Activated B cell treated with CpG ODN at 0.5 μM for 24 hours (primary cell): Measurements from ENCODE around the gene SIAE. TPM values are rescaled to one million over a fixed set of nuclear protein-coding genes. Genes with fewer than 3 reads are reported as not detected.

Experiments
- ATAC-seq: fragments of 200-7000 bp; cut with Tn5 transposase; one replicate; pipeline ENCODE4 v1.10.0; 2021; ENCODE audit warnings: low read depth, mild to moderate bottlenecking, moderate library complexity
- CTCF ChIA-PET: fragments of 350-600 bp; sonication (Branson Sonifier 250); formaldehyde crosslinking; loops from one replicate; lab custom pipeline; 2021; ENCODE audit warnings: antibody characterized with exemption; lab: Charles Lee
- POLR2A ChIA-PET: fragments of 350-600 bp; sonication (Branson Sonifier 250); formaldehyde crosslinking; loops from one replicate; lab custom pipeline; 2021; ENCODE audit warnings: antibody characterized with exemption; lab: Charles Lee
- DNase-seq: peaks from one replicate; pipeline ENCODE4 v3.0.0; 2022
- H3K27ac Mint-ChIP-seq: one replicate; pipeline ENCODE4 v1.8.0; 2020; ENCODE audit warnings: mixed read lengths
- H3K27me3 Mint-ChIP-seq: one replicate; pipeline ENCODE4 v1.8.0; 2021; ENCODE audit warnings: mixed read lengths
- H3K36me3 Mint-ChIP-seq: one replicate; pipeline ENCODE4 v1.8.0; 2021; ENCODE audit warnings: low read depth, mixed read lengths
- H3K4me1 Mint-ChIP-seq: one replicate; pipeline ENCODE4 v1.8.0; 2021; ENCODE audit warnings: mixed read lengths
- H3K4me3 Mint-ChIP-seq: one replicate; pipeline ENCODE4 v1.8.0; 2020; ENCODE audit warnings: mild to moderate bottlenecking, mixed read lengths
- H3K9me3 Mint-ChIP-seq: one replicate; pipeline ENCODE4 v1.8.0; 2020; ENCODE audit warnings: mixed read lengths
- CTCF ChIP-seq: fragments of 200-600 bp; IDR thresholded peaks from one replicate; pipeline ENCODE4 v1.8.0; 2022; ENCODE audit warnings: antibody characterized with exemption, mild to moderate bottlenecking
- intact Hi-C: fragments of 100-400 bp; cut with micrococcal nuclease; formaldehyde crosslinking; loops from one replicate; pipeline ENCODE4 v1.15.1; 2024
- total RNA-seq: library from RNA; stranded (reverse); gene quantifications from 2 replicates; pipeline ENCODE4 v1.2.3, GENCODE V29; 2022

The SIAE gene
- total RNA-seq, 1 donor from 2014 or later, result 3.4 TPM

- ATAC-seq (no peak), DNase-seq (no peak)
- H3K4me3 Mint-ChIP-seq, result no peak overlapping the region
- POLR2A ChIA-PET, result no interaction called here
- intact Hi-C loops, result loop anchor here (10.0 kb wide), 1 partner anchor 939 kb away; no protein-coding TSS in a partner anchor
- no peaks in the 10 kb centered on the region for H3K4me1 Mint-ChIP-seq
- H3K9me3 Mint-ChIP-seq, result no peaks in the 10 kb centered on the region
- peaks cover 17% of the 10 kb centered on the region for H3K27me3 Mint-ChIP-seq
- TF ChIP-seq CTCF, result no peak
- no peak overlapping the region for H3K27ac Mint-ChIP-seq
- CTCF ChIA-PET, result interaction anchor here (2.6 to 5.5 kb wide), 2 partner anchors 182 to 514 kb away, joined by 8 to 49 read pairs; no protein-coding TSS in a partner anchor
- no peaks in the 10 kb centered on the region for H3K36me3 Mint-ChIP-seq
These were observed 89.8 kb downstream of the SIAE start for GRCh38 chr11:124583781-124584180.

Other genes with a start within 250 kb of the SIAE start
- not detected in 2 replicates for gene OR8B4, start 248.9 kb downstream of the SIAE start, total RNA-seq
- gene OR8B8, start 228.0 kb downstream of the SIAE start, total RNA-seq, result not detected in 2 replicates
- gene OR8B12, start 130.1 kb downstream of the SIAE start, total RNA-seq, result not detected in 2 replicates
- gene OR8A1, start 103.7 kb downstream of the SIAE start, total RNA-seq, result not detected in 2 replicates
- gene PANX3, start 62.3 kb downstream of the SIAE start, total RNA-seq, result not detected in 2 replicates
- 43.7 and 54.6 TPM in 2 replicates for gene TBRG1, start 50.9 kb downstream of the SIAE start, total RNA-seq
- 1.2 and 1.6 TPM in 2 replicates for gene SPA17, start 165 bp upstream of the SIAE start, total RNA-seq
- gene NRGN, start 66.2 kb upstream of the SIAE start, total RNA-seq, result 0.69 and 1.0 TPM in 2 replicates
- gene VSIG2, start 78.5 kb upstream of the SIAE start, total RNA-seq, result 0.20 TPM in 2 replicates
- 2.3 and 4.0 TPM in 2 replicates for gene ESAM, start 88.6 kb upstream of the SIAE start, total RNA-seq
- 17.7 and 21.0 TPM in 2 replicates for gene MSANTD2, start 126.7 kb upstream of the SIAE start, total RNA-seq
- 1.0 and 1.5 TPM in 2 replicates for gene ROBO3, start 191.7 kb upstream of the SIAE start, total RNA-seq
- gene ROBO4, start 224.1 kb upstream of the SIAE start, total RNA-seq, result not detected in 2 replicates
- not detected in 2 replicates for gene HEPN1, start 245.5 kb upstream of the SIAE start, total RNA-seq